Body of pancreas (tissue), 4 donors: ENCODE measurements around the gene MROH2B. TPM values are rescaled to one million over a fixed set of nuclear protein-coding genes. Genes with fewer than 3 reads are reported as not detected.

Experiments used
- ATAC-seq: fragments of 150-250 bp; one replicate; pipeline ENCODE4 v1.9.1; 2016
- DNase-seq, 4 donors: peaks; one replicate each; pipeline ENCODE4 v3.0.0-alpha.2; 2019
- H3K27ac ChIP-seq, 4 donors: fragments of 200-600 bp; sonication (generic); 1 replicate in 3 of 4; 2 replicates in 1 of 4; pipeline versions ENCODE4 v1.5.1 to v1.6.1; 2016 to 2019; ENCODE audit warnings: mild to moderate bottlenecking in 1 of 4, mixed read lengths in 1 of 4, moderate library complexity in 1 of 4
- H3K27me3 ChIP-seq, 2 donors: fragments of 200-600 bp; sonication (generic); one replicate each; pipeline ENCODE4 v1.6.0; 2016; ENCODE audit warnings: mild to moderate bottlenecking in 1 of 2
- H3K36me3 ChIP-seq, 2 donors: fragments of 200-600 bp; sonication (generic); replicated peaks in 1 of 2; 2 replicates each; pipeline ENCODE4 v1.5.1; 2016; ENCODE audit warnings: low read depth in 2 of 2; ENCODE audit not compliant: insufficient read depth in 1 of 2
- H3K4me1 ChIP-seq: fragments of 200-600 bp; sonication (generic); one replicate; pipeline ENCODE4 v1.6.0; 2016
- H3K4me3 ChIP-seq, 2 donors: fragments of 200-600 bp; sonication (generic); 1 replicate in 1 of 2; 2 replicates in 1 of 2; pipeline ENCODE4 v1.5.1; 2016 to 2019
- H3K9me3 ChIP-seq, 3 donors: fragments of 200-600 bp; sonication (generic); 1 replicate in 2 of 3; 2 replicates in 1 of 3; pipeline ENCODE4 v1.5.1; 2016
- CTCF ChIP-seq, 7 experiments: fragments of 450-650 bp in 4 of 7; fragments of 200-600 bp in 3 of 7; sonication (generic) in 3 of 7; IDR thresholded peaks; one replicate each; pipeline ENCODE4 v1.5.1; 2016 to 2019; ENCODE audit warnings: antibody characterized with exemption in 7 of 7
- POLR2A ChIP-seq, 3 donors: fragments of 450-650 bp; IDR thresholded peaks; one replicate each; pipeline ENCODE4 v1.6.1; 2016; ENCODE audit warnings: antibody characterized with exemption in 3 of 3, mild to moderate bottlenecking in 2 of 3
- WGBS, 2 donors: methylation state at CpG; one replicate each; pipeline ENCODE4 v1.1.5; 2017; 5-methylcytosine and 5-hydroxymethylcytosine counted together
- intact Hi-C: fragments of 100-400 bp; cut with DNase I; formaldehyde crosslinking; loops from one replicate; pipeline ENCODE4 v1.15.1; 2023
- total RNA-seq, 2 donors: library from RNA; depleted of rRNA; stranded (reverse); fragments of >200 nt; gene quantifications; one replicate each; pipeline ENCODE4 v1.1.0, GENCODE V29; 2016

MROH2B gene
- total RNA-seq, 2 donors from 2014 or later = not detected

DNA sequence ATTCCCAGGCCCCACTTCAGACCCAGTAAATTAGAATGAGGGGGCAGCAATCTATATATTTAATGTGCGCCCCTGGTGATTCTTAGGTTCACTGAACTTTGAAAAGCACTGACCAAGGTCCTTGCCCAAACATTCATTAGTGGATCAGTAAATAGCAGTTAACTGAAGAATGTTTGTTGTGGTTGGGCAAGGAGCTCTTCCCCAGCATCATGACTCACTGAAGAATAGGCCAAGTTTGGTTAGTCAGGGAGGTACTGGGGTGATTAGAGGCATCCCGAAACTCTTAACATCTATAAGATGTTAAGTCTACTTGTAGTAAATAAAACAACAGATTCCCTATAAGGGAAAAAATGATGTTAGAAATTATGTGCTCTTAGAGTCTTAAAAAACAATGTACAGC is 833 bp upstream of the MROH2B start:
- ATAC-seq = no peak
- Histone ChIP-seq H3K27ac (no peak overlapping the region), H3K27me3 (no peaks in the 10 kb centered on the region), H3K36me3 (no peaks in the 10 kb centered on the region), H3K9me3 (no peaks in the 10 kb centered on the region), H3K4me1 (no peaks in the 10 kb centered on the region), H3K4me3 (no peak overlapping the region)
- WGBS, 2 donors = 78 to 90% methylated on average over 2 of the region's 2 CpGs
- TF ChIP-seq CTCF (IDR thresholded peaks at IDR 0.05) (no peak), POLR2A (IDR thresholded peaks at IDR 0.05) (no peak)
- intact Hi-C loops = no loop called here
- DNase-seq = no peak

GRCh38 chr5:41067714-41068568 is 3.2 kb downstream of the MROH2B start:
- intact Hi-C loops = no loop called here
- Histone ChIP-seq H3K27me3 (no peaks in the 10 kb centered on the region), H3K9me3 (no peaks in the 10 kb centered on the region), H3K36me3 (no peaks in the 10 kb centered on the region), H3K27ac (no peak overlapping the region), H3K4me3 (no peak overlapping the region), H3K4me1 (no peaks in the 10 kb centered on the region)
- DNase-seq (no peak), ATAC-seq (no peak)
- no peak for TF ChIP-seq POLR2A (IDR thresholded peaks at IDR 0.05)
- no peak for TF ChIP-seq CTCF (IDR thresholded peaks at IDR 0.05)
- 77 to 92% methylated on average over 2 of the region's 2 CpGs for WGBS, 2 donors

DNA sequence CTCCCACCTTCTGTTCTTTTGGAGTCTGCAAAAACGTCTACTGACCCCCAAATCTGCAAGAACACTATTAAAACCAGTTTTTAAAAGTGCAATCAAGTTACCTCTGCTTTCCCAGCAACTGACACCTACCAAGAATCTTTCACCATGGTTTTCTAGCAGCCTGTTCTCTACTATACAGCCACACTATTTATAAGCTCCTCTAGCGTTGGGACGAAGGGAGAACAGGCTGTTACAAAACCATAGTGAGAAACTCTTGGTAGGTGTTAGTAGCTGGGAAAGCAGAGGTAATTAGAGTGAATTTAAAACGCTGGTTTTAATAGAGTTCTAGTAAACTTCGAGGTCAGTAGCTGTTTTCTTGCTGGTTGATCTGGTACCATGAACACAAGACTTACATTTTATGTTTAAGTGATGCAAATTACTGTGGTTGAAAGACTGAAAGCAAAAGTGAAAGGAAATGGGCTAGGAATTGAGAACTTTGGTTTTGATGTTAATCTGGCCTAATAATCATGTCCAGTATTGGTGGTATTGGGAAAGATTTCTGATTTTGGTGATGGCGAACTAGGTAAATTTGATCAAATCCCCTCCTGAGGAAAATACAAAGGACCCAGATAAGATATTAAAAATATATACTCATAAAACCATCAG is 5.3 kb downstream of the MROH2B start:
- 51 to 54% methylated on average over 6 of the region's 6 CpGs for WGBS, 2 donors
- Histone ChIP-seq H3K36me3 (no peaks in the 10 kb centered on the region), H3K27me3 (no peaks in the 10 kb centered on the region), H3K27ac (no peak overlapping the region), H3K9me3 (no peaks in the 10 kb centered on the region), H3K4me3 (no peak overlapping the region), H3K4me1 (no peaks in the 10 kb centered on the region)
- no peak for ATAC-seq
- TF ChIP-seq CTCF (IDR thresholded peaks at IDR 0.05) (no peak), POLR2A (IDR thresholded peaks at IDR 0.05) (no peak)
- DNase-seq = no peak
- intact Hi-C loops = no loop called here

DNA sequence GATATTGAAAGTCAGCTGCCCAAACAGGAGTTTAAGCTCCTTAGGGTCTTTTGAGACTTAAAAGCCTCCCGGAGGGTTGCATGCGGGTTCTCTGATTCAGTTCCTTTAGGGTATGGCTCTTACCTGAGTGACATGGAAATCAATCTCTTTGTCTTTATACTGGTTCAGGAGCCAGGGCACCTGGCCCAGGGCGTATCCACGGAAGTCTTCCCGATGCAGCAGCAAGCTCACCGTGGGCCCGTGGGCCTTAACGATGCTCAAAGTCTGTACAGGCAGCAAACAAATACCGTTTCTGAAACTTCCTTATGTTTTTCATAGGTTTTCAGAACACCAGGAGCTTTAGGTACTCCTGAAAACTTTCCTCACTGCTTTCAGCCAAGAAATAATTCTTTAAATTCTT is 13.2 kb downstream of the MROH2B start:
- Histone ChIP-seq H3K9me3 (no peaks in the 10 kb centered on the region), H3K27me3 (no peaks in the 10 kb centered on the region), H3K4me1 (no peaks in the 10 kb centered on the region), H3K27ac (no peak overlapping the region), H3K36me3 (no peaks in the 10 kb centered on the region), H3K4me3 (no peak overlapping the region)
- ATAC-seq (no peak), DNase-seq (no peak)
- no peak for TF ChIP-seq POLR2A (IDR thresholded peaks at IDR 0.05)
- TF ChIP-seq CTCF (IDR thresholded peaks at IDR 0.05) = no peak
- intact Hi-C loops = no loop called here
- WGBS, 2 donors = 86 to 87% methylated on average over 9 of the region's 9 CpGs
